ENCODE measurements around the gene NUP155. TPM values are rescaled to one million over a fixed set of nuclear protein-coding genes. Genes with fewer than 3 reads are reported as not detected.

The NUP155 gene
- total RNA-seq (2022; extraction: Qiagen RNA extraction; ENCODE audit: low read depth): 16.8 to 20.5 TPM (median 19.7 TPM) in 5 replicates

GRCh38 chr5:37370864-37371726 lies at the start of gene NUP155:
NUP155 (minus strand) TSS chr5:37371106; CDS start chr5:37370977, 129 bp downstream.

GRCh38 chr5:37379100-37379628 lies 8.3 kb upstream of the NUP155 start, which contains the start of gene WDR70:
WDR70 (plus strand) TSS chr5:37379318; CDS start chr5:37379368, 50 bp downstream.

GRCh38 chr5:37248970-37249814 lies 121.7 kb downstream of the NUP155 start, which contains the start of gene CPLANE1:
CPLANE1 (minus strand) TSS chr5:37249376; CDS start chr5:37247698, 1,678 bp downstream.

Other genes starting within 250 kb of the NUP155 start
- gene CPLANE1, start 121.7 kb downstream of the NUP155 start, total RNA-seq (2022; extraction: Qiagen RNA extraction; ENCODE audit: low read depth): 3.2 to 5.4 TPM (median 4.4 TPM) in 5 replicates
- 10.8 to 12.9 TPM (median 12.1 TPM) in 5 replicates for gene WDR70, start 8.2 kb upstream of the NUP155 start, total RNA-seq (2022; extraction: Qiagen RNA extraction; ENCODE audit: low read depth)

Data from A549 treated with GW870086 at 1 μM for 4 hours (cell line).